Right renal pelvis (tissue), 4 donors: ENCODE results near the gene INO80. TPM values are rescaled to one million over a fixed set of nuclear protein-coding genes. Genes with fewer than 3 reads are reported as not detected.

Experiments
- DNase-seq, 4 donors: peaks; one replicate each; pipeline ENCODE4 v3.0.0-alpha.2; 2013; ENCODE audit warnings: low read depth in 4 of 4, low spot score in 3 of 4, missing footprints in 1 of 4
- polyA plus RNA-seq, 4 donors: library from polyadenylated mRNA; unstranded; fragments of 120-200 nt; gene quantifications; one replicate each; pipeline ENCODE4 v1.2.1, GENCODE V29; 2013; ENCODE audit not compliant: insufficient read length in 4 of 4

The INO80 gene
- polyA plus RNA-seq, 4 donors, result 20.1 to 22.9 (median 21.5) TPM

GRCh38 chr15:40952901-40953712, 163.0 kb downstream of the INO80 start, which contains the start of gene CHAC1:
TSS of gene CHAC1 (plus strand) at chr15:40953471. CDS start at chr15:40953584, 113 bp downstream.
- DNase-seq, result peak in 3 of 4 donors; percentile 80 to 87 (median 86)

GRCh38 chr15:40952301-40952900, 163.7 kb downstream of the INO80 start:
- no peak for DNase-seq

- no peak for DNase-seq
Observed at GRCh38 chr15:40951764-40952163, 164.3 kb downstream of the INO80 start.

GRCh38 chr15:40949756-40950207, 166.3 kb downstream of the INO80 start:
- no peak for DNase-seq

- DNase-seq, result no peak
Observed at GRCh38 chr15:40948706-40949473, 167.2 kb downstream of the INO80 start.

- no peak for DNase-seq
Observed at GRCh38 chr15:40944510-40945296, 171.4 kb downstream of the INO80 start.

- DNase-seq, result no peak
Observed at GRCh38 chr15:40943764-40944365, 172.2 kb downstream of the INO80 start.

- DNase-seq, result no peak
Observed at GRCh38 chr15:40942878-40943277, 173.2 kb downstream of the INO80 start.

- no peak for DNase-seq
Observed at GRCh38 chr15:40942337-40942854, 173.7 kb downstream of the INO80 start.

- DNase-seq, result peak in 1 of 4 donors; percentile 73
Observed at GRCh38 chr15:40941528-40942336, 174.3 kb downstream of the INO80 start.

GRCh38 chr15:40941068-40941527, 175.0 kb downstream of the INO80 start:
- no peak for DNase-seq

GRCh38 chr15:40940296-40940801, 175.7 kb downstream of the INO80 start:
- DNase-seq, result no peak

GRCh38 chr15:40938536-40938870, 177.6 kb downstream of the INO80 start:
- DNase-seq, result no peak

GRCh38 chr15:40937762-40938535, 178.1 kb downstream of the INO80 start:
- DNase-seq, result no peak

GRCh38 chr15:40936709-40937666, 179.1 kb downstream of the INO80 start:
- no peak for DNase-seq

GRCh38 chr15:40936234-40936708, 179.8 kb downstream of the INO80 start:
- DNase-seq, result no peak

- DNase-seq, result no peak
Observed at GRCh38 chr15:40934457-40934856, 181.6 kb downstream of the INO80 start.
